ENCODE measurements around the gene RHO.

The RHO gene

GRCh38 chr3:129584631-129585030, 56.2 kb downstream of the RHO start:
- no peak for DNase-seq
